DMS79 treated with DMSO at 0.1 percent for 48 hours (cell line): ENCODE data around the gene HABP2.

ENCODE experiments used
- DNase-seq: peaks from one replicate; lab custom pipeline; 2025; lab: John Stamatoyannopoulos, UW

The HABP2 gene

GRCh38 chr10:113604572-113604971 lies 51.7 kb downstream of the HABP2 start:
- no peak for DNase-seq

- no peak for DNase-seq
Measured at GRCh38 chr10:113605268-113605978, 52.6 kb downstream of the HABP2 start.

- DNase-seq, result no peak
Measured at GRCh38 chr10:113609704-113610108, 56.9 kb downstream of the HABP2 start.

GRCh38 chr10:113610631-113611601 lies 58.1 kb downstream of the HABP2 start:
- no peak for DNase-seq

- no peak for DNase-seq
Measured at GRCh38 chr10:113612154-113612553, 59.3 kb downstream of the HABP2 start.

GRCh38 chr10:113613427-113613826 lies 60.6 kb downstream of the HABP2 start:
- DNase-seq, result no peak

- DNase-seq, result no peak
Measured at GRCh38 chr10:113613977-113614690, 61.3 kb downstream of the HABP2 start.

- DNase-seq, result no peak
Measured at GRCh38 chr10:113616244-113617074, 63.6 kb downstream of the HABP2 start.

GRCh38 chr10:113617086-113617485 lies 64.2 kb downstream of the HABP2 start:
- DNase-seq, result no peak

- DNase-seq, result no peak
Measured at GRCh38 chr10:113618338-113618737, 65.5 kb downstream of the HABP2 start.

- DNase-seq, result no peak
Measured at GRCh38 chr10:113619401-113619800, 66.5 kb downstream of the HABP2 start.

GRCh38 chr10:113620511-113620910 lies 67.7 kb downstream of the HABP2 start:
- no peak for DNase-seq

GRCh38 chr10:113620936-113621335 lies 68.1 kb downstream of the HABP2 start:
- DNase-seq, result no peak

- no peak for DNase-seq
Measured at GRCh38 chr10:113621799-113622198, 68.9 kb downstream of the HABP2 start.

- DNase-seq, result no peak
Measured at GRCh38 chr10:113622831-113623230, 70.0 kb downstream of the HABP2 start.

GRCh38 chr10:113625461-113626186 lies 72.8 kb downstream of the HABP2 start:
- no peak for DNase-seq

GRCh38 chr10:113626809-113627355 lies 74.0 kb downstream of the HABP2 start:
- no peak for DNase-seq

- DNase-seq, result no peak
Measured at GRCh38 chr10:113627836-113628235, 75.0 kb downstream of the HABP2 start.

- no peak for DNase-seq
Measured at GRCh38 chr10:113628607-113629153, 75.8 kb downstream of the HABP2 start.

- no peak for DNase-seq
Measured at GRCh38 chr10:113630929-113631533, 78.2 kb downstream of the HABP2 start.
